HepG2 (cell line): ENCODE results near the gene SOCS1. TPM values are rescaled to one million over a fixed set of nuclear protein-coding genes. Genes with fewer than 3 reads are reported as not detected.

Source experiments
- ARID2 ChIP-seq: sonication (generic); formaldehyde crosslinking; IDR thresholded peaks from 2 replicates; pipeline ENCODE4 v1.8.1; 2022; ENCODE audit warnings: mild to moderate bottlenecking, missing genetic modification reagents, borderline replicate concordance
- ELF4 ChIP-seq: sonication (generic); formaldehyde crosslinking; IDR thresholded peaks from 2 replicates; pipeline ENCODE4 v1.5.0; 2020; ENCODE audit warnings: missing genetic modification reagents, mild to moderate bottlenecking, moderate library complexity, borderline replicate concordance
- FOXA1 ChIP-seq, 2 experiments: fragments of 450-650 bp in 1 of 2; sonication (generic) in 1 of 2; formaldehyde crosslinking in 1 of 2; IDR thresholded peaks; 2 replicates each; pipeline versions ENCODE4 v1.4.0 to v1.6.1; 2016 to 2020; ENCODE audit warnings: missing genetic modification reagents in 1 of 2
- GATA4 ChIP-seq: sonication (generic); IDR thresholded peaks from 2 replicates; pipeline ENCODE4 v1.6.1; 2016; ENCODE audit warnings: antibody characterized with exemption, low read depth, borderline replicate concordance
- LCORL ChIP-seq, 2 experiments: fragments of 450-650 bp in 1 of 2; sonication (generic) in 1 of 2; formaldehyde crosslinking in 1 of 2; IDR thresholded peaks; 2 replicates each; pipeline versions ENCODE4 v1.5.0 to v1.6.1; 2017 to 2020; ENCODE audit warnings: antibody characterized with exemption in 1 of 2, missing genetic modification reagents in 1 of 2
- MBD4 ChIP-seq: IDR thresholded peaks from 2 replicates; pipeline ENCODE4 v1.6.1; 2012; ENCODE audit warnings: low read length, inconsistent platforms, borderline replicate concordance
- MTA1 ChIP-seq: sonication (generic); formaldehyde crosslinking; IDR thresholded peaks from 2 replicates; pipeline ENCODE4 v1.4.0; 2020; ENCODE audit warnings: missing genetic modification reagents, mild to moderate bottlenecking, borderline replicate concordance
- RFX1 ChIP-seq: fragments of 450-650 bp; IDR thresholded peaks from 2 replicates; pipeline ENCODE4 v1.6.1; 2017
- SMAD3 ChIP-seq: sonication (generic); formaldehyde crosslinking; IDR thresholded peaks from 2 replicates; pipeline ENCODE4 v1.4.0; 2020; ENCODE audit warnings: missing genetic modification reagents
- SP4 ChIP-seq: sonication (generic); formaldehyde crosslinking; IDR thresholded peaks from 2 replicates; pipeline ENCODE4 v1.8.1; 2023; ENCODE audit warnings: mild to moderate bottlenecking, missing genetic modification reagents
- SPEN ChIP-seq: sonication (generic); formaldehyde crosslinking; IDR thresholded peaks from 2 replicates; pipeline ENCODE4 v1.5.1; 2020; ENCODE audit warnings: low read depth, mild to moderate bottlenecking, missing genetic modification reagents
- TBX2 ChIP-seq: sonication (generic); formaldehyde crosslinking; IDR thresholded peaks from 2 replicates; pipeline ENCODE4 v1.5.0; 2020; ENCODE audit warnings: missing genetic modification reagents, mild to moderate bottlenecking, borderline replicate concordance
- TEAD3 ChIP-seq: optimal IDR thresholded peaks from 2 replicates; pipeline ENCODE3; 2016; ENCODE audit warnings: borderline replicate concordance
- TOPORS ChIP-seq: sonication (generic); formaldehyde crosslinking; IDR thresholded peaks from 2 replicates; pipeline ENCODE4 v1.8.0; 2023; ENCODE audit warnings: mild to moderate bottlenecking, missing genetic modification reagents
- YEATS4 ChIP-seq: sonication (generic); formaldehyde crosslinking; IDR thresholded peaks from 2 replicates; pipeline ENCODE4 v1.4.0; 2020; ENCODE audit warnings: missing genetic modification reagents, borderline replicate concordance
- ZFAT ChIP-seq: sonication (generic); formaldehyde crosslinking; conservative IDR thresholded peaks from 2 replicates; pipeline ENCODE4 v1.8.1; 2023; ENCODE audit warnings: missing genetic modification reagents, inconsistent platforms
- ZNF207 ChIP-seq: fragments of 450-650 bp; IDR thresholded peaks from 2 replicates; pipeline ENCODE4 v1.6.1; 2016; ENCODE audit warnings: antibody characterized with exemption, borderline replicate concordance
- ZNF790 ChIP-seq: sonication (generic); formaldehyde crosslinking; IDR thresholded peaks from 2 replicates; pipeline ENCODE4 v1.8.0; 2022; ENCODE audit warnings: missing genetic modification reagents, mild to moderate bottlenecking, borderline replicate concordance
- polyA plus RNA-seq, 8 experiments: library from polyadenylated mRNA; depleted of rRNA in 3 of 8; stranded (reverse) in 7 of 8; unstranded in 1 of 8; fragments of >200 nt; fragmentation: Illumina TruSeq in 4 of 8; extraction: Trizol in 4 of 8; gene quantifications; 2 replicates each; pipeline versions ENCODE4 v1.2.1 to v1.2.3, GENCODE V29; 2011 to 2016; ENCODE audit warnings: low read depth in 4 of 8, missing spikeins in 1 of 8, mixed read lengths in 1 of 8; ENCODE audit not compliant: insufficient read depth in 1 of 8
- total RNA-seq, 5 experiments: library from RNA; depleted of rRNA; stranded (reverse); fragments of >200 nt; fragmentation: Illumina TruSeq; extraction: Trizol; gene quantifications; 2 replicates each; pipeline ENCODE4 v1.2.3, GENCODE V29; 2016; ENCODE audit warnings: low read depth in 1 of 5
- TF ChIP-seq, protein P1 (sequence below): sonication (generic); formaldehyde crosslinking; IDR thresholded peaks from 2 replicates; pipeline ENCODE4 v1.4.0; 2020; ENCODE audit warnings: missing genetic modification reagents
- TF ChIP-seq, protein P2 (sequence below): sonication (generic); formaldehyde crosslinking; IDR thresholded peaks from 2 replicates; pipeline ENCODE4 v1.9.0; 2022; ENCODE audit warnings: low read depth, missing genetic modification reagents
- TF ChIP-seq, protein P3 (sequence below): sonication (generic); formaldehyde crosslinking; IDR thresholded peaks from 2 replicates; pipeline ENCODE4 v1.5.0; 2020; ENCODE audit warnings: mild to moderate bottlenecking, low read depth, missing genetic modification reagents, borderline replicate concordance
- TF ChIP-seq, protein P4 (sequence below): sonication (generic); formaldehyde crosslinking; IDR thresholded peaks from 2 replicates; pipeline ENCODE4 v1.4.0; 2020; ENCODE audit warnings: missing genetic modification reagents

SOCS1 gene
- total and polyA plus RNA-seq, 2 of the 13 experiments (the other 11 are each of a cell fraction or from before 2014, with no cell fraction given) = 5.3 to 6.3 TPM

DNA sequence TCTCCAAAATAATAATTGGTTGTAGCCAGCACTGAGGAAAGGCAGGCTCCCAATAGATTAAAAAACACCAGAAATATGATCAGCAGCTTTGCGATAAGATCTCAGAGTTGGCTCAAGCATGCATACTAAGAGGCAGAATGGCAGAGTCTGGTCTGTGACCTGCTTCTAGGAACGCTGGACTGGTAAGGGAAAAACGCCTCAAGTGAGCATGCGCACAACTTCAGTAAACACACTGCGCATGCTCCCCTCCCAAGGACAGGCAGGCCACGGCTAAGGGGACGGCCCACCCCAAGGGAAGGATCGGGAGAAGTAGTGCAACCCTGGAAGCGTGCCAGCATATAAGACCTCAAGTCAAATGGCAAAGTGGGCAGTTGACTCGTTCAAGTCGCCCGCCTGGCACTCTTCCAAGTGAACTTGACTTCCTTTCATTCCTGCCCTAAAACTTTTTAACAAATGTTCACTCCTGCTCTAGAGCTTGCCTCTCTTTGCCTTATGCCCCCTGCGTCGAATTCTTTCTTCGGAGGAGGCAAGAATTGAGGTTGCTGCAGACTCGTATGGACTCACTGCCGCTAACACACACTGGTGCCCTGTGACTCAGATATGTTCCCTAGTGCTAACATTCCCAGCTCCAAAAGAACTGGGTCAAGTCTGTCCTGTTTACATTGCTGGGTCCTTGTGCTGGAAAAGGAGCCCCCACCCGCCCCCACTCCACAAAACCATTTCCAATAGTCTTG is 47.6 kb upstream of the SOCS1 start (continued):
- TF ChIP-seq, protein P1, sequence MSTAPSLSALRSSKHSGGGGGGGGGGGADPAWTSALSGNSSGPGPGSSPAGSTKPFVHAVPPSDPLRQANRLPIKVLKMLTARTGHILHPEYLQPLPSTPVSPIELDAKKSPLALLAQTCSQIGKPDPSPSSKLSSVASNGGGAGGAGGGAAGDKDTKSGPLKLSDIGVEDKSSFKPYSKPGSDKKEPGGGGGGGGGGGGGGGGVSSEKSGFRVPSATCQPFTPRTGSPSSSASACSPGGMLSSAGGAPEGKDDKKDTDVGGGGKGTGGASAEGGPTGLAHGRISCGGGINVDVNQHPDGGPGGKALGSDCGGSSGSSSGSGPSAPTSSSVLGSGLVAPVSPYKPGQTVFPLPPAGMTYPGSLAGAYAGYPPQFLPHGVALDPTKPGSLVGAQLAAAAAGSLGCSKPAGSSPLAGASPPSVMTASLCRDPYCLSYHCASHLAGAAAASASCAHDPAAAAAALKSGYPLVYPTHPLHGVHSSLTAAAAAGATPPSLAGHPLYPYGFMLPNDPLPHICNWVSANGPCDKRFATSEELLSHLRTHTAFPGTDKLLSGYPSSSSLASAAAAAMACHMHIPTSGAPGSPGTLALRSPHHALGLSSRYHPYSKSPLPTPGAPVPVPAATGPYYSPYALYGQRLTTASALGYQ (CRISPR knock-in tag) = no peak
- no peak for TF ChIP-seq ELF4
- TF ChIP-seq LCORL (IDR thresholded peaks at IDR 0.05) = no peak
- TF ChIP-seq LCORL (CRISPR knock-in tag; IDR thresholded peaks at IDR 0.05) = no peak
- no peak for TF ChIP-seq TBX2 (CRISPR knock-in tag)
- no peak for TF ChIP-seq ZFAT (CRISPR knock-in tag)
- no peak for TF ChIP-seq RFX1
- peak; percentile 14; the same call in 1 of the 2 replicates for TF ChIP-seq SPEN (CRISPR knock-in tag)
- no peak for TF ChIP-seq MTA1 (CRISPR knock-in tag)
- TF ChIP-seq, protein P2, sequence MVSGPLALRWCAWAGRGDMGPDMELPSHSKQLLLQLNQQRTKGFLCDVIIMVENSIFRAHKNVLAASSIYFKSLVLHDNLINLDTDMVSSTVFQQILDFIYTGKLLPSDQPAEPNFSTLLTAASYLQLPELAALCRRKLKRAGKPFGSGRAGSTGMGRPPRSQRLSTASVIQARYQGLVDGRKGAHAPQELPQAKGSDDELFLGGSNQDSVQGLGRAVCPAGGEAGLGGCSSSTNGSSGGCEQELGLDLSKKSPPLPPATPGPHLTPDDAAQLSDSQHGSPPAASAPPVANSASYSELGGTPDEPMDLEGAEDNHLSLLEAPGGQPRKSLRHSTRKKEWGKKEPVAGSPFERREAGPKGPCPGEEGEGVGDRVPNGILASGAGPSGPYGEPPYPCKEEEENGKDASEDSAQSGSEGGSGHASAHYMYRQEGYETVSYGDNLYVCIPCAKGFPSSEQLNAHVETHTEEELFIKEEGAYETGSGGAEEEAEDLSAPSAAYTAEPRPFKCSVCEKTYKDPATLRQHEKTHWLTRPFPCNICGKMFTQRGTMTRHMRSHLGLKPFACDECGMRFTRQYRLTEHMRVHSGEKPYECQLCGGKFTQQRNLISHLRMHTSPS (CRISPR knock-in tag) = peak; percentile 64; the same call in 1 of the 2 replicates
- no peak for TF ChIP-seq GATA4
- no peak for TF ChIP-seq TOPORS (CRISPR knock-in tag)
- TF ChIP-seq YEATS4 = no peak
- TF ChIP-seq ARID2 = no peak
- TF ChIP-seq, protein P3, sequence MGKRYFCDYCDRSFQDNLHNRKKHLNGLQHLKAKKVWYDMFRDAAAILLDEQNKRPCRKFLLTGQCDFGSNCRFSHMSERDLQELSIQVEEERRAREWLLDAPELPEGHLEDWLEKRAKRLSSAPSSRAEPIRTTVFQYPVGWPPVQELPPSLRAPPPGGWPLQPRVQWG (CRISPR knock-in tag) = no peak
- TF ChIP-seq, protein P4, sequence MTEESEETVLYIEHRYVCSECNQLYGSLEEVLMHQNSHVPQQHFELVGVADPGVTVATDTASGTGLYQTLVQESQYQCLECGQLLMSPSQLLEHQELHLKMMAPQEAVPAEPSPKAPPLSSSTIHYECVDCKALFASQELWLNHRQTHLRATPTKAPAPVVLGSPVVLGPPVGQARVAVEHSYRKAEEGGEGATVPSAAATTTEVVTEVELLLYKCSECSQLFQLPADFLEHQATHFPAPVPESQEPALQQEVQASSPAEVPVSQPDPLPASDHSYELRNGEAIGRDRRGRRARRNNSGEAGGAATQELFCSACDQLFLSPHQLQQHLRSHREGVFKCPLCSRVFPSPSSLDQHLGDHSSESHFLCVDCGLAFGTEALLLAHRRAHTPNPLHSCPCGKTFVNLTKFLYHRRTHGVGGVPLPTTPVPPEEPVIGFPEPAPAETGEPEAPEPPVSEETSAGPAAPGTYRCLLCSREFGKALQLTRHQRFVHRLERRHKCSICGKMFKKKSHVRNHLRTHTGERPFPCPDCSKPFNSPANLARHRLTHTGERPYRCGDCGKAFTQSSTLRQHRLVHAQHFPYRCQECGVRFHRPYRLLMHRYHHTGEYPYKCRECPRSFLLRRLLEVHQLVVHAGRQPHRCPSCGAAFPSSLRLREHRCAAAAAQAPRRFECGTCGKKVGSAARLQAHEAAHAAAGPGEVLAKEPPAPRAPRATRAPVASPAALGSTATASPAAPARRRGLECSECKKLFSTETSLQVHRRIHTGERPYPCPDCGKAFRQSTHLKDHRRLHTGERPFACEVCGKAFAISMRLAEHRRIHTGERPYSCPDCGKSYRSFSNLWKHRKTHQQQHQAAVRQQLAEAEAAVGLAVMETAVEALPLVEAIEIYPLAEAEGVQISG (CRISPR knock-in tag) = peak; percentile 42; the same call in 1 of the 2 replicates
- peak; percentile 23 for TF ChIP-seq TEAD3 (CRISPR knock-in tag)
- no peak for TF ChIP-seq FOXA1 (IDR thresholded peaks at IDR 0.05)
- peak; percentile 1; the same call in 1 of the 2 replicates for TF ChIP-seq FOXA1 (CRISPR knock-in tag; IDR thresholded peaks at IDR 0.05)
- no peak for TF ChIP-seq ZNF790 (CRISPR knock-in tag)
- TF ChIP-seq SP4 (CRISPR knock-in tag) = no peak
- TF ChIP-seq ZNF207 = no peak
- TF ChIP-seq MBD4 = no peak
- 0 out of 2 replicates have a peak, but pooled peaks have one; percentile 11 for TF ChIP-seq SMAD3 (CRISPR knock-in tag)
